GM12875 (cell line): Measurements from ENCODE around the gene MAP7D3.

Experiments used
- H3K4me3 ChIP-seq: one replicate; pipeline ENCODE4 v1.5.1; 2011; ENCODE audit warnings: low read depth, low read length, control low read depth
- CTCF ChIP-seq: IDR thresholded peaks from 2 replicates; pipeline ENCODE4 v1.5.1; 2011; ENCODE audit warnings: low read depth, mild to moderate bottlenecking, control low read depth, inconsistent platforms, low read length, moderate library complexity, borderline replicate concordance; ENCODE audit not compliant: insufficient read depth

The MAP7D3 gene

GRCh38 chrX:136210806-136211205 lies 40.4 kb downstream of the MAP7D3 start:
- no peak for TF ChIP-seq CTCF
- no peak overlapping the region for H3K4me3 ChIP-seq

GRCh38 chrX:136210243-136210642 lies 41.0 kb downstream of the MAP7D3 start:
- no peak overlapping the region for H3K4me3 ChIP-seq
- no peak for TF ChIP-seq CTCF

GRCh38 chrX:136209751-136210150 lies 41.4 kb downstream of the MAP7D3 start:
- TF ChIP-seq CTCF = no peak
- no peak overlapping the region for H3K4me3 ChIP-seq

GRCh38 chrX:136209016-136209738 lies 42.0 kb downstream of the MAP7D3 start:
- no peak overlapping the region for H3K4me3 ChIP-seq
- TF ChIP-seq CTCF = peak; percentile 46; the same call in 1 of the 2 replicates

GRCh38 chrX:136207546-136207945 lies 43.7 kb downstream of the MAP7D3 start:
- TF ChIP-seq CTCF = no peak

GRCh38 chrX:136206916-136207315 lies 44.3 kb downstream of the MAP7D3 start:
- TF ChIP-seq CTCF = no peak

More at GRCh38 chrX:136207546-136207945, 43.7 kb downstream of the MAP7D3 start:
- no peak overlapping the region for H3K4me3 ChIP-seq

GRCh38 chrX:136205882-136206380 lies 45.3 kb downstream of the MAP7D3 start:
- no peak for TF ChIP-seq CTCF
- no peak overlapping the region for H3K4me3 ChIP-seq

More at GRCh38 chrX:136206916-136207315, 44.3 kb downstream of the MAP7D3 start:
- H3K4me3 ChIP-seq = no peak overlapping the region
